ENCODE measurements around the gene DDX23.

DDX23 gene

DNA sequence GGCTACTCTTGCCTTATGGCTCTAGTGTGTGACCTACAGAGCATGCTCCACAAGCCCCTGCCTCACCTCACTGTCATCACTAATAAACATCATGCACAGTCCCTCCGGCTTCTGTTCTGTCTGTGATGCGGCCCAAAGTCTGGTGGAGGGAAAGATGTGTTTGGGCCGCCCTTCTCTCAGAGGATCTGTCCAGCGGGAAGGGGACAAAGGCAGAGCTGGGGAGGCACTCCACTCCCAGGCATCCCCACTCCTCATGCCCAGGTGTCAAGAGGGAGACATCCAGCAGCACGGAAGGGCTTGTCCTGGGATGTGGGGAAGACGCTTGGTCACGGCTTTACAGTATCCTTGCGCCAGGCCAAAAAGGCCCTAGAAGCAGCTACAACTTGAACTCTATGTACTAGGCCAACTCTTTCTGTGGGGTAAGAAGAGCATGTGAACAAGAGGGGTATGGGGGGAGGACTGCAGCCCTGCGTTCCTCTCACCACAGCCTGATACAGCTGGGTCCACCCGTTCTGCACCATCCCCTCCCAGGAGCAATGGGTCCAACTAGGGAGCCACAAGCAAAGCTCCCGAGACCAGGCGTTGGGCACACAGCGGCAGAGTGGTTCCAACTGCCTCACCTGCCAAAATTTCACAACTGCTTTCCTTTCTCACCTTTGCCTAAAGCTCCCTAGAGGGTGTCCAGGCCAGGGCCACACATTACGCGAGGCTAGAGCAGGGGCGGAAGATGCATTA lies 23.0 kb downstream of the DDX23 start:
- H3K4me1 ChIP-seq (ENCODE audit: control insufficient read depth, insufficient read depth, low read length) = peaks cover 2% of the 10 kb centered on the region
- H3K27me3 ChIP-seq (ENCODE audit: control insufficient read depth, insufficient read depth, low read length) = no peaks in the 10 kb centered on the region
- H3K9ac ChIP-seq (ENCODE audit: low read length) = no peak overlapping the region
- H3K4me3 ChIP-seq (ENCODE audit: low read length) = no peak overlapping the region
- no peaks in the 10 kb centered on the region for H3K9me3 ChIP-seq (ENCODE audit: control insufficient read depth, low read length)
- H3K36me3 ChIP-seq (ENCODE audit: control insufficient read depth, insufficient read depth, low read length) = peaks cover 30% of the 10 kb centered on the region

GRCh38 chr12:48828293-48828692 lies 23.7 kb downstream of the DDX23 start:
- Histone ChIP-seq H3K27me3 (ENCODE audit: control insufficient read depth, insufficient read depth, low read length) (no peaks in the 10 kb centered on the region), H3K4me3 (ENCODE audit: low read length) (no peak overlapping the region), H3K36me3 (ENCODE audit: control insufficient read depth, insufficient read depth, low read length) (peaks cover 30% of the 10 kb centered on the region), H3K9ac (ENCODE audit: low read length) (no peak overlapping the region), H3K9me3 (ENCODE audit: control insufficient read depth, low read length) (no peaks in the 10 kb centered on the region), H3K4me1 (ENCODE audit: control insufficient read depth, insufficient read depth, low read length) (peaks cover 9% of the 10 kb centered on the region)

GRCh38 chr12:48827513-48828096 lies 24.4 kb downstream of the DDX23 start:
- Histone ChIP-seq H3K4me3 (ENCODE audit: low read length) (no peak overlapping the region), H3K36me3 (ENCODE audit: control insufficient read depth, insufficient read depth, low read length) (peaks cover 29% of the 10 kb centered on the region), H3K9me3 (ENCODE audit: control insufficient read depth, low read length) (no peaks in the 10 kb centered on the region), H3K4me1 (ENCODE audit: control insufficient read depth, insufficient read depth, low read length) (peaks cover 12% of the 10 kb centered on the region), H3K9ac (ENCODE audit: low read length) (no peak overlapping the region), H3K27me3 (ENCODE audit: control insufficient read depth, insufficient read depth, low read length) (no peaks in the 10 kb centered on the region)

GRCh38 chr12:48827026-48827425 lies 24.9 kb downstream of the DDX23 start:
- Histone ChIP-seq H3K9me3 (ENCODE audit: control insufficient read depth, low read length) (no peaks in the 10 kb centered on the region), H3K9ac (ENCODE audit: low read length) (no peak overlapping the region), H3K4me1 (ENCODE audit: control insufficient read depth, insufficient read depth, low read length) (peaks cover 12% of the 10 kb centered on the region), H3K27me3 (ENCODE audit: control insufficient read depth, insufficient read depth, low read length) (no peaks in the 10 kb centered on the region), H3K36me3 (ENCODE audit: control insufficient read depth, insufficient read depth, low read length) (peaks cover 24% of the 10 kb centered on the region), H3K4me3 (ENCODE audit: low read length) (no peak overlapping the region)

DNA sequence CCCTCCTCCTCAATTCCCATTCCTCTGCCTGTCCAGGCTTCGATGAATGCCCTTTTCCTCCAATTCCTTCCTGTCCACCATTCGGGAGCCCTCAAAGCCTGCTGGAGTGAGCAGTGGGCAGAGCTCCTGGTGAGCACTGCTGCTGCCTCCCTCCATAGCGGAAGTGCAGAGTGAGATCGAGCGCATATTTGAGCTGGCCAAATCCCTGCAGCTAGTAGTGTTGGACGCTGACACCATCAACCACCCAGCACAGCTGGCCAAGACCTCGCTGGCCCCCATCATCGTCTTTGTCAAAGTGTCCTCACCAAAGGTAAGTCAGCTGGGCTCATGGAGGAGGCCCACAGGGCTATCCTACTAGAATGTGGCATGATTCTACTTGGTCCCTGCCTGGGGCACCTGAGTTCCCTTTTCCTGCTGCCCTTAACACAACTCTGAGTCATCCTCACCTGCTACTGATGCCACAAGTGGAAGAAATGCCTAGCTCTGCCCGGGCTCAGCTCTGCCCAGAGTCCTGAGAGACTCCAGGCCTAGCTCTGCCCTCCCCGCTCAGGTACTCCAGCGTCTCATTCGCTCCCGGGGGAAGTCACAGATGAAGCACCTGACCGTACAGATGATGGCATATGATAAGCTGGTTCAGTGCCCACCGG lies 25.6 kb downstream of the DDX23 start:
- Histone ChIP-seq H3K9ac (ENCODE audit: low read length) (no peak overlapping the region), H3K27me3 (ENCODE audit: control insufficient read depth, insufficient read depth, low read length) (no peaks in the 10 kb centered on the region), H3K4me1 (ENCODE audit: control insufficient read depth, insufficient read depth, low read length) (peaks cover 12% of the 10 kb centered on the region), H3K9me3 (ENCODE audit: control insufficient read depth, low read length) (no peaks in the 10 kb centered on the region), H3K4me3 (ENCODE audit: low read length) (no peak overlapping the region), H3K36me3 (ENCODE audit: control insufficient read depth, insufficient read depth, low read length) (peaks cover 20% of the 10 kb centered on the region)

DNA sequence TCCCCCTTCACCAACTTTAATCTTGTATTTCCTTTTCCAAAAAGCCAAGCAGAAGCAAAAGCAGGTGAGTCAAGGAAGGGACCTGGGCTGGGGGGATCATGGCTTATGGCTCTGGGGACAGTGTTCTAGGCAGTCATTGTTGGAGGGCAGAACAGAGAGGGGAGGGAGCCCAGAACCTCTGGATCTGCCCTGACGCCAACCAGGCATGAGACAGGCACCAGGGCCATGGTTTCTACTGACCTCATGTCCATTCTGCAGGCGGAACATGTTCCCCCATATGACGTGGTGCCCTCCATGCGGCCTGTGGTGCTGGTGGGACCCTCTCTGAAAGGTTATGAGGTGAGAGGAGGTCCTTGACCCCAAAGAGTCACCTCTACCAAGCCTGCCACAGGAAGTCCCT lies 27.1 kb downstream of the DDX23 start:
- peaks cover 7% of the 10 kb centered on the region for H3K36me3 ChIP-seq (ENCODE audit: control insufficient read depth, insufficient read depth, low read length)
- no peaks in the 10 kb centered on the region for H3K27me3 ChIP-seq (ENCODE audit: control insufficient read depth, insufficient read depth, low read length)
- H3K4me1 ChIP-seq (ENCODE audit: control insufficient read depth, insufficient read depth, low read length) = peaks cover 12% of the 10 kb centered on the region
- no peak overlapping the region for H3K9ac ChIP-seq (ENCODE audit: low read length)
- H3K9me3 ChIP-seq (ENCODE audit: control insufficient read depth, low read length) = no peaks in the 10 kb centered on the region
- no peak overlapping the region for H3K4me3 ChIP-seq (ENCODE audit: low read length)

- Histone ChIP-seq H3K4me1 (ENCODE audit: control insufficient read depth, insufficient read depth, low read length) (peaks cover 12% of the 10 kb centered on the region), H3K9ac (ENCODE audit: low read length) (no peak overlapping the region), H3K27me3 (ENCODE audit: control insufficient read depth, insufficient read depth, low read length) (no peaks in the 10 kb centered on the region), H3K36me3 (ENCODE audit: control insufficient read depth, insufficient read depth, low read length) (peaks cover 1% of the 10 kb centered on the region), H3K4me3 (ENCODE audit: low read length) (no peak overlapping the region), H3K9me3 (ENCODE audit: control insufficient read depth, low read length) (no peaks in the 10 kb centered on the region)
Observed at GRCh38 chr12:48824112-48824511, 27.9 kb downstream of the DDX23 start.

GRCh38 chr12:48823281-48823680 lies 28.7 kb downstream of the DDX23 start:
- Histone ChIP-seq H3K4me1 (ENCODE audit: control insufficient read depth, insufficient read depth, low read length) (peaks cover 12% of the 10 kb centered on the region), H3K9me3 (ENCODE audit: control insufficient read depth, low read length) (no peaks in the 10 kb centered on the region), H3K9ac (ENCODE audit: low read length) (no peak overlapping the region), H3K27me3 (ENCODE audit: control insufficient read depth, insufficient read depth, low read length) (no peaks in the 10 kb centered on the region), H3K4me3 (ENCODE audit: low read length) (no peak overlapping the region), H3K36me3 (ENCODE audit: control insufficient read depth, insufficient read depth, low read length) (no peaks in the 10 kb centered on the region)

DNA sequence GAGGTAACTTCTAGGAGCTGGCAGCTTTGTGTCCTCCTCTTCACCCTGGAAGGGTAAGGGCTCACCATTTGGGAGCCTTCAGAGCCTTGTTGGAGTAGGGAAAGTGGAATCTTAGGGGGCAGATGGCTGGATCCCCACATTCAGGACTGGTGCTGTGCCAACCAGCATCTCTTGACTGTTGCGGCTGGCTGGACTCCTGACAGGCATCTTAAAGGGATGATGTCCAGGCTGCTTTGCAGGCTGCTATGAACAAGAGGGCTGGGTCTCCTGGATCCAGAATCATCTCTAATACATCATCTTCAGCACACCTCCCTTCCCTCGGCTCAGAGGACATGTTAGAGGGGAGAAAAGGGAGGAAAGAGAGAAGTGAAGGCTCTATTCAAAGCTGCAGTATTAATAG lies 29.3 kb downstream of the DDX23 start:
- Histone ChIP-seq H3K36me3 (ENCODE audit: control insufficient read depth, insufficient read depth, low read length) (no peaks in the 10 kb centered on the region), H3K4me3 (ENCODE audit: low read length) (no peak overlapping the region), H3K9me3 (ENCODE audit: control insufficient read depth, low read length) (no peaks in the 10 kb centered on the region), H3K9ac (ENCODE audit: low read length) (no peak overlapping the region), H3K27me3 (ENCODE audit: control insufficient read depth, insufficient read depth, low read length) (peaks cover 4% of the 10 kb centered on the region), H3K4me1 (ENCODE audit: control insufficient read depth, insufficient read depth, low read length) (peaks cover 16% of the 10 kb centered on the region)

- no peak overlapping the region for H3K4me3 ChIP-seq (ENCODE audit: low read length)
- H3K9me3 ChIP-seq (ENCODE audit: control insufficient read depth, low read length) = no peaks in the 10 kb centered on the region
- no peak overlapping the region for H3K9ac ChIP-seq (ENCODE audit: low read length)
Observed at GRCh38 chr12:48822139-48822538, 29.8 kb downstream of the DDX23 start.

GRCh38 chr12:48819986-48820725 lies 31.8 kb downstream of the DDX23 start:
- Histone ChIP-seq H3K36me3 (ENCODE audit: control insufficient read depth, insufficient read depth, low read length) (no peaks in the 10 kb centered on the region), H3K9me3 (ENCODE audit: control insufficient read depth, low read length) (no peaks in the 10 kb centered on the region), H3K4me3 (ENCODE audit: low read length) (no peak overlapping the region), H3K4me1 (ENCODE audit: control insufficient read depth, insufficient read depth, low read length) (peaks cover 26% of the 10 kb centered on the region), H3K9ac (ENCODE audit: low read length) (no peak overlapping the region), H3K27me3 (ENCODE audit: control insufficient read depth, insufficient read depth, low read length) (peaks cover 12% of the 10 kb centered on the region)

More at GRCh38 chr12:48822139-48822538, 29.8 kb downstream of the DDX23 start:
- peaks cover 10% of the 10 kb centered on the region for H3K27me3 ChIP-seq (ENCODE audit: control insufficient read depth, insufficient read depth, low read length)
- H3K36me3 ChIP-seq (ENCODE audit: control insufficient read depth, insufficient read depth, low read length) = no peaks in the 10 kb centered on the region
- peaks cover 18% of the 10 kb centered on the region for H3K4me1 ChIP-seq (ENCODE audit: control insufficient read depth, insufficient read depth, low read length)

All from mucosa of stomach (tissue), 1 donor.